ENCODE data around the gene BIN1.

- TF ChIP-seq, protein P1, sequence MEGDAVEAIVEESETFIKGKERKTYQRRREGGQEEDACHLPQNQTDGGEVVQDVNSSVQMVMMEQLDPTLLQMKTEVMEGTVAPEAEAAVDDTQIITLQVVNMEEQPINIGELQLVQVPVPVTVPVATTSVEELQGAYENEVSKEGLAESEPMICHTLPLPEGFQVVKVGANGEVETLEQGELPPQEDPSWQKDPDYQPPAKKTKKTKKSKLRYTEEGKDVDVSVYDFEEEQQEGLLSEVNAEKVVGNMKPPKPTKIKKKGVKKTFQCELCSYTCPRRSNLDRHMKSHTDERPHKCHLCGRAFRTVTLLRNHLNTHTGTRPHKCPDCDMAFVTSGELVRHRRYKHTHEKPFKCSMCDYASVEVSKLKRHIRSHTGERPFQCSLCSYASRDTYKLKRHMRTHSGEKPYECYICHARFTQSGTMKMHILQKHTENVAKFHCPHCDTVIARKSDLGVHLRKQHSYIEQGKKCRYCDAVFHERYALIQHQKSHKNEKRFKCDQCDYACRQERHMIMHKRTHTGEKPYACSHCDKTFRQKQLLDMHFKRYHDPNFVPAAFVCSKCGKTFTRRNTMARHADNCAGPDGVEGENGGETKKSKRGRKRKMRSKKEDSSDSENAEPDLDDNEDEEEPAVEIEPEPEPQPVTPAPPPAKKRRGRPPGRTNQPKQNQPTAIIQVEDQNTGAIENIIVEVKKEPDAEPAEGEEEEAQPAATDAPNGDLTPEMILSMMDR (IDR thresholded peaks at IDR 0.05; ENCODE audit: low read depth, low read length), result no peak
- TF ChIP-seq EZH2phosphoT487 (IDR thresholded peaks at IDR 0.05; ENCODE audit: low read depth), result no peak
Observed at GRCh38 chr2:127155028-127155581, 48.2 kb upstream of the BIN1 start.
